ENCODE results near the gene MLXIP. TPM values are rescaled to one million over a fixed set of nuclear protein-coding genes. Genes with fewer than 3 reads are reported as not detected.
"Not testable (repeated sequence)": the region's sequence is repeated elsewhere in the genome, so short reads cannot be mapped to it uniquely, and the experiment has no call there.

Gene MLXIP
- total RNA-seq, 4 donors from 2014 or later = 99.5 to 302 (median 151) TPM

DNA sequence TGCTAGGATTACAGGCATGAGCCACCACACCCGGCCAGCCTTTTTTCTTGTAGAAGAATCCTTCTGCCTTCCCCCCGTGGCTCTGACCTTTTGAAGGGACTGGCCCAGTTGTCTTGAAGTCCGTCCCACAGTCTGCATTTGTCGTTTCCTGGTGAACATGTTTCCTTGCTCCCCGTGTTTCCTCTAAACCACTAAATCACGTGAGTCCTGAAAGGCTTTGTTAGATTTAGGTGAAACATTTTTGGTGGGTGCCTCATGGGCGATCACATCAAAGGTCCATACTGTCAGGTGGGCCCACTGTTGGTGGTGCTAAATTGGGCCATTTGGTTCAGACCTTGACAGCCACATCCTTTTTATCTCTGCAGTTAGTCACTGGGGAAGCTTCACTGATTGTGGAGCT lies 26.3 kb downstream of the MLXIP start:
- peak; percentile 32 for DNase-seq
- no peaks in the 10 kb centered on the region for H3K9me3 ChIP-seq
- H3K27ac ChIP-seq = peak overlapping the region; percentile 84 to 94 (median 88)
- peaks cover 66 to 98% (median 93%) of the 10 kb centered on the region in 4 donors for H3K4me1 ChIP-seq
- no peaks in the 10 kb centered on the region for H3K36me3 ChIP-seq
- TF ChIP-seq POLR2A (IDR thresholded peaks at IDR 0.05) (no peak), POLR2AphosphoS5 (IDR thresholded peaks at IDR 0.05) (peak in 1 of 3 donors; percentile 8)
- WGBS, 2 donors (ENCODE audit: low coverage in 1 of 2) = 12 to 24% methylated on average over 5 to 7 of the region's 7 CpGs
- in situ Hi-C loops (cut with MboI; ENCODE audit: low pct_ligation_motif_present in 1 of 4, low pct_unique_long_range_greater_than_20kb in 1 of 4, low sequenced_read_pairs in 3 of 4) = no loop called here
- H3K4me3 ChIP-seq = no peak overlapping the region
- H3K27me3 ChIP-seq = no peaks in the 10 kb centered on the region
- intact Hi-C loops (cut with DNase I; ENCODE audit: low total_unique reads) = no loop called here

GRCh38 chr12:122105496-122105895 lies 26.9 kb downstream of the MLXIP start:
- intact Hi-C loops (cut with DNase I; ENCODE audit: low total_unique reads); H3K27me3 ChIP-seq; in situ Hi-C loops (cut with MboI; ENCODE audit: low pct_ligation_motif_present in 1 of 4, low pct_unique_long_range_greater_than_20kb in 1 of 4, low sequenced_read_pairs in 3 of 4); H3K9me3 ChIP-seq; H3K4me3 ChIP-seq; DNase-seq; H3K36me3 ChIP-seq: not testable (repeated sequence)
- Histone ChIP-seq H3K4me1 (peaks cover 66 to 98% (median 92%) of the 10 kb centered on the region in 4 donors), H3K27ac (peak overlapping the region; percentile 84 to 94 (median 88))
- WGBS, 2 donors (ENCODE audit: low coverage in 1 of 2) = 35 to 42% methylated on average over 3 to 11 of the region's 11 CpGs

- 33% methylated on average over 8 of the region's 8 CpGs; no CpG with 5 or more reads in 1 of the 2 donors for WGBS, 2 donors (ENCODE audit: low coverage in 1 of 2)
- intact Hi-C loops (cut with DNase I; ENCODE audit: low total_unique reads) = no loop called here
- Histone ChIP-seq H3K9me3 (no peaks in the 10 kb centered on the region), H3K4me3 (no peak overlapping the region), H3K36me3 (no peaks in the 10 kb centered on the region), H3K4me1 (peaks cover 60 to 98% (median 89%) of the 10 kb centered on the region in 4 donors), H3K27ac (peak overlapping the region; percentile 84 to 94 (median 88)), H3K27me3 (no peaks in the 10 kb centered on the region)
- peak; percentile 81 for DNase-seq
- in situ Hi-C loops (cut with MboI; ENCODE audit: low pct_ligation_motif_present in 1 of 4, low pct_unique_long_range_greater_than_20kb in 1 of 4, low sequenced_read_pairs in 3 of 4) = no loop called here
- TF ChIP-seq POLR2AphosphoS5 (IDR thresholded peaks at IDR 0.05) (peak in 1 of 3 donors; percentile 31), POLR2A (IDR thresholded peaks at IDR 0.05) (no peak), EP300 (IDR thresholded peaks at IDR 0.05; ENCODE audit: low read depth) (no peak)
These were observed 28.3 kb downstream of the MLXIP start for GRCh38 chr12:122106843-122107242.

DNA sequence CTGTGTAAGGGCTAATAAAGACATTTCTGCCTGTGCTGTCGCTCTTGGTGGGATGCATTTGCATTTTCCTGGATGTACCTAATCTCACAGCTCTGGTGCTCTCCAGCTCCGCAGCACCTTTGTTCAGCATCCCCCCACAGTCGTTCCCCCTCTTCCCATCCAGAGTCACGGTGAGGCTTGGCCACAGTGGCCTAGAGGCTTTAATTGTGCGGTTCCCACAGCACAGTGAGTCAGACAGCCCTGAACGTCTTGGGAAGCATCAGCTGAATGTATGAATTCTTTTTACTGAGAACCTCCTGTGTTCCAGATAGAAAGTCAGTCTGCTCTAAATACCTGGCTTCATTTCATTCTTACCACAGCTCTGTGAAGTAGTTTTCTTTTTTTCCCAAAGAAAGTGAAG lies 28.7 kb downstream of the MLXIP start:
- DNase-seq = no peak
- no peaks in the 10 kb centered on the region for H3K36me3 ChIP-seq
- TF ChIP-seq, protein P1, sequence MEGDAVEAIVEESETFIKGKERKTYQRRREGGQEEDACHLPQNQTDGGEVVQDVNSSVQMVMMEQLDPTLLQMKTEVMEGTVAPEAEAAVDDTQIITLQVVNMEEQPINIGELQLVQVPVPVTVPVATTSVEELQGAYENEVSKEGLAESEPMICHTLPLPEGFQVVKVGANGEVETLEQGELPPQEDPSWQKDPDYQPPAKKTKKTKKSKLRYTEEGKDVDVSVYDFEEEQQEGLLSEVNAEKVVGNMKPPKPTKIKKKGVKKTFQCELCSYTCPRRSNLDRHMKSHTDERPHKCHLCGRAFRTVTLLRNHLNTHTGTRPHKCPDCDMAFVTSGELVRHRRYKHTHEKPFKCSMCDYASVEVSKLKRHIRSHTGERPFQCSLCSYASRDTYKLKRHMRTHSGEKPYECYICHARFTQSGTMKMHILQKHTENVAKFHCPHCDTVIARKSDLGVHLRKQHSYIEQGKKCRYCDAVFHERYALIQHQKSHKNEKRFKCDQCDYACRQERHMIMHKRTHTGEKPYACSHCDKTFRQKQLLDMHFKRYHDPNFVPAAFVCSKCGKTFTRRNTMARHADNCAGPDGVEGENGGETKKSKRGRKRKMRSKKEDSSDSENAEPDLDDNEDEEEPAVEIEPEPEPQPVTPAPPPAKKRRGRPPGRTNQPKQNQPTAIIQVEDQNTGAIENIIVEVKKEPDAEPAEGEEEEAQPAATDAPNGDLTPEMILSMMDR (IDR thresholded peaks at IDR 0.05) = no peak
- no peak for TF ChIP-seq POLR2AphosphoS5 (IDR thresholded peaks at IDR 0.05)
- no peak for TF ChIP-seq POLR2A (IDR thresholded peaks at IDR 0.05)
- TF ChIP-seq EP300 (IDR thresholded peaks at IDR 0.05; ENCODE audit: low read depth) = no peak
- H3K4me3 ChIP-seq = no peak overlapping the region
- intact Hi-C loops (cut with DNase I; ENCODE audit: low total_unique reads) = no loop called here
- peaks cover 60 to 98% (median 88%) of the 10 kb centered on the region in 4 donors for H3K4me1 ChIP-seq
- H3K9me3 ChIP-seq = no peaks in the 10 kb centered on the region
- in situ Hi-C loops (cut with MboI; ENCODE audit: low pct_ligation_motif_present in 1 of 4, low pct_unique_long_range_greater_than_20kb in 1 of 4, low sequenced_read_pairs in 3 of 4) = no loop called here
- 49% methylated on average over 6 of the region's 6 CpGs; no CpG with 5 or more reads in 1 of the 2 donors for WGBS, 2 donors (ENCODE audit: low coverage in 1 of 2)
- peak overlapping the region; percentile 84 to 94 (median 88) for H3K27ac ChIP-seq
- H3K27me3 ChIP-seq = no peaks in the 10 kb centered on the region

DNA sequence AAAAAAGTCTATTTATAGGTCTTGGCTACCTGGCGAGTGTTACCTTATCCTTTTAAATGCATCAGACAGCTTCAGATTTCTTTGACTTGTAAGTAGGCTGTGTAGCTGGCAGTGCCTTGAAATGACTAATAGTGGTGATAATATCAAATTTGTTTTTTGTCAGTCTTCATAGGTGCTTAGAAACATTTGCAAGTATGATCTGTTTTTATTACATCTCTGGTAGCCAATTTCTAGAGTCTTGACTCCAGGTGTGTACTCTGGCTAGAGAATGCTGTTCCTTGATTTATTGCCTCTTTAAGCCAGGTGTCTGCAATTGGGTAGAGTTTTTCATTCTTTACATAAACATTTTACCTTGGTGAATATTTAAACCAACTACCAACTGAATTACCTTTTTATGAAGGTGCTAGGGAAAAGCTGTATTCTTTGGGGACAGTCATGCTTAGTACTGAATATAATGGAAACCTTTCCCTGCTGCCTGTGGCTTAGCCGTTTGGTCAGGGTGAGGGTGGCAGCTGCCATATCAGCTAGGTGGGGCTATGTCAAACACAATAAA lies 32.6 kb downstream of the MLXIP start:
- WGBS, 2 donors (ENCODE audit: low coverage in 1 of 2) = 45 to 56% methylated on average over 1 to 2 of the region's 2 CpGs
- peak; percentile 71 for DNase-seq
- intact Hi-C loops (cut with DNase I; ENCODE audit: low total_unique reads) (no loop called here), in situ Hi-C loops (cut with MboI; ENCODE audit: low pct_ligation_motif_present in 1 of 4, low pct_unique_long_range_greater_than_20kb in 1 of 4, low sequenced_read_pairs in 3 of 4) (no loop called here)
- Histone ChIP-seq H3K4me3 (no peak overlapping the region), H3K36me3 (no peaks in the 10 kb centered on the region), H3K27ac (peak overlapping the region; percentile 84 to 94 (median 88)), H3K9me3 (no peaks in the 10 kb centered on the region), H3K27me3 (no peaks in the 10 kb centered on the region), H3K4me1 (peaks cover 42 to 96% (median 85%) of the 10 kb centered on the region in 4 donors)
- TF ChIP-seq, protein P1 (IDR thresholded peaks at IDR 0.05) = no peak
- TF ChIP-seq POLR2A (IDR thresholded peaks at IDR 0.05) (peak; percentile 51), EP300 (IDR thresholded peaks at IDR 0.05; ENCODE audit: low read depth) (peak; percentile 36), POLR2AphosphoS5 (IDR thresholded peaks at IDR 0.05) (peak; percentile 17 to 72 (median 69))

Data from transverse colon (tissue), 4 donors.